ENCODE results near the gene MYO10.
"Not testable (repeated sequence)": the region's sequence is repeated elsewhere in the genome, so short reads cannot be mapped to it uniquely, and the experiment has no call there.

Gene MYO10

DNA sequence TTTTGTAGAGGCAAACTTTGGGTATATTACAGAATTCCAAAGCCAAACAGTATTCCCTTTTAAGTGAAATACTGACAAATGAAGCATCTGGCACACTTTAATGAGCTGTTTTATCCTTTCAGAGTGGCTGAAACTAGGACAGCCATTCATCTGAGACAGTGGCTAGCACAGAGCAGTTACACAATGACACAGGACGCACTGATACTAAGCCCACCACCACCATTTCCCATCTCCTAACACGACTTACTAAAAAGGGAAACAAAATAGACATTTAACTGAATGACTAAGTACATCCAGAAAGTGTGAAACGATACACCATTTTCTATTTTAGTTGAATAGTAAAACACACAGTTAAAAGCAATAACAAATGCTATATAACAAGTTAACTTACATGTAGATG is 198.9 kb downstream of the MYO10 start:
- no peak for DNase-seq

DNA sequence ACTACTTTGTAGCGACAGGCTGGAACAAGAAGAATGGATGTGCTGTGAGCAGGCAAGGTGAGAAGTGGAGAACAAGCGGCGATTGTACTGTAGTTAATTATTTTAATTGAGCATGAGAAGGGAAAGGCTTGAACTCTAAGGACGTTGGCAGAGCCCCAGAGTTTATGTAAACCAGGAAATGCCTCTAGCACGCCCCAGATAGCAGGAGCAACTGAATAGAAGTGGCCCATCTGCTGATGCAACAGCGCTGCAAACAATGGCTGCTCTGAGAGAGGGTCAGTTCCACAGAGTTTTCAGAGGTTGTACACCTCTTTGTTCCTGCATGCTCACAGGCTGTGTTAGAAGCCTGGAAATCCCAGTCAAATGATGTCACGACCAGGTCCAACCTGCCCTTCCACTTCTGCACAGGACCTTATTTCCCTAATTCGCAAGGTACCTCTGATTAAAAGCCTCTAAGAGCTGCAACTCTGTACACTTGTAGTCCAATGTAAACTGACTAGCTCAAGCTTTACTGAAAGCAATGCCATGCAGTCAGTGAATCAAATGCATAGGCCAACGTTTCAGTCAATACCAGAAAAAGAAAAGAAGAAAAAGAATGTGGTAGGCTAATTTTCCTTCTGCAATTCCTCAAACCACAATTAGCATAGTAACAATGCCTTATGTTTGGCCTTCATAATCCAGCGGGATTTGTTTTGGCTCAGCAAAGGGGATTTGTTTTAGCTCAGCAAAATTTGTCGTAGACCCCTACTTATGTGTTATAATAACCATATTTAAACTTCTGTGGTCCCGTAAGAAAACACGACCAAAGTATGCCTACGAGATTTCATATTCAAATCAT is 199.7 kb downstream of the MYO10 start:
- DNase-seq, result peak; percentile 96

DNA sequence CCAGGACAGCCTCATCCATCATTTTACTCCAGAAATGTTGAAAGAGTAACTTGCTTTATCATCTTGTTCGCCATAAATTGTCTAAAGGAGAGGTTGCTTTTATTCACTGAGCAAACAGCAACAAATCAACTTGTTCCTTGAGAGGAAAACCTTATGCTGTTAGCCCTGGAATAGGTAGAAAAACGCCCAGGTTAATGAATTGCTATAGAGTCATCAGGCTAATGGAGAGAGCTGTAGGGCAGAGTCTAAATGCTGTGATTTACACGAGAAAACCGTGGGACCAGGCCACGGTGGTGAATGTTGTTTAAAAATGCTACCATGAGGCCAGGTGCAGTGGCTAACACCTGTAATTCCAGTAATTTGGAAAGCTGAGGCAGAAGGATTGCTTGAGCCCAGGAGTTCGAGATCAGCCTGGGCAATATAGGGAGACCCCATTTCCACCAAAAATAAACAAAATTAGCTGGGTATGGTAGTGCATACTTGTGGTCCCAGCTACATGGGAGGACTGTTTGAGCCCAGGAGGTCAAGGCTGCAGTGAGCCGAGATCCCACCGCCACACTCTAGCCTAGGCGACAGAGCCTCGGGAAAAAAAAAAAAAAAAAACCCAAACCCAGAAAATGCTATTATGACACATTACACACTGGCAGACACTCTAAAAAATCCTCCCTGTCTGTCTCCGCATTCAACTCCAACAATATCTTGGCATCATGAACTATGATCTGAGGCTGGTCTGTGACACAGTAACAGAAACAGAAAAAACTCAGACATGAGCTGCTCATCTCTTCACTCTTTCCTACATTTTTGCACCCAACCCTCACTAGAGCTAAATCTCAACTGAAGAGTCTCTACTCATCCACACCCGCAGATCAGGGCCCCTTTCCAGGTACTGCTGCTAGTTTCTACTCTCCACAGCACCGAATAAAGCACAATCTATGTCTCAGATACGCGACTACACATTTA is 200.7 kb downstream of the MYO10 start:
- DNase-seq, result peak; percentile 63

DNA sequence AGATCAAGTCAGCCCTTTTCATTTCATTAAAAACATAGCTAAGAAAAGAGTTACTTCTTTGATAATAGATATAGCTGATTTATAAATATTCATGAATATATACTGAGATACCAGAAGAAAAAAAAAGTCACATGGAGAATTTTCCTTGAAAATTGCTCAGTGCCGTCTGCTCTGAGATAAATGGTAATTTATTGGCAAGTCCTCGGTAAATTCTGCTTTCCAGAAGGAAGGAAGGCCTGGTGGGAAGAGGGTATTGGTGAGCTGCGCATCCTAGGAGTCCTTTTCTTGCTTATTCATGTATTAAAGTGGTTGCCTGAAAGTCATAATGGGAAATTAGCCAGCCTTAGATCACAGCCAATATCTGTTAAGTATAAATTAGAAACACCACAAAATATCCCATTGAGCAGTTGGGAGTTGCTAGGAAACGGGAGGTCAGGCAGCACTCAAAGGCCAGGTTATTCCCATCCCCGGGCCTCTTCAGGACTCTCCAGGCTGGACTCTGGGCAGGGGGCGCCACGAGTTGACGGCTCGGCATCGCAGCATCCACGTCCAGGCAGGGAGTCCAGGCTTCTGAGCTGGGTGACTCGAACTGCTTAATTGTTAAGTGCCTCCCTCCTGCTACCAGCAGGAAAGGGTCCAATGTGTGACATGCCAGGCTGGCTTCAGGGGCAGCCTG is 202.6 kb downstream of the MYO10 start:
- no peak for DNase-seq

DNA sequence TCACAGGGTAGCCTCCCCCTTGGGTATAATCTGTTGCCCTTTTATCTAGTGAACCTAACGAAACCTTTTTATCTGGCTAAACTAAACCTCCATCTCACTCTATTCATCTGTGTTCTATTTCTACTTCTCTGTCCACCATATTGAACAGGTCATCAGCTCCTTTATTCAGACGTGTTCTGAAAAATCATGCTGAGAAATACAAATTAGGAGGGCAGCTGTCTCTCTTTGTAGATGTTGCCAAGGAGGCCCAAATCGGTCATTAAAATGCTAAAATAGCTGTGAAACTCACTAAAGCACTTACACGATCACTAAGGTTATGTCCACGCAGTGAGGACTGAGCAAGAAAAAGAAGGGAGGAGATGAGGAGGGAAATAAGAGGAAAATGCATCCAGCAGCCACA is 203.7 kb downstream of the MYO10 start:
- DNase-seq, result no peak

DNA sequence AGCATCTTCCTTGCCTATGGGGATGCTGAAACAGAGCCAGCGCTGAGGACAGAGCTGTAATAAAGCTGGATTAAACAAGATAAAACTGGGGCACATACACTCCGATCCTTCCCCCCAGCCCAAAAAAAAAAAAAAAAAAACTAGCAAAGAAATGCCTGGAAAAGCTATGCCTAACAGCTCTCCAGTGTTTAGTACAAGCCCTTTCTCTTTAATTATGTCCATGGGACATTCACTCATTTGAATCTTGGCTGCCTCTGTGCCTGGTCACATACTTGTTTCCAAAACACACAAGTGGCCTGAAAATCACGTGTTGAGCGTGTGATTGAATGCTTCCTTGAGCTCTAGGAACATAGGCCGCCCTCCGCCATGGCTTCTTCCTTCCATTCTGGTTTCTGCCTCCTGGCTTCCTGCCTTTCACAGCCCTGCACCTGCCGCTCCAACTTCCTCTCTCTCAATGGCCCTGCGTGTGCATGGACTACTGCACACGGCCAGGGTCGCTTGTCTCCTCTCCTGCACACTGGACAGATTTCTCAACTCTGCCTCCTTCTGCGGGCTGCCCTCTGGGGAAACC is 208.2 kb downstream of the MYO10 start:
- DNase-seq, result peak; percentile 94

DNA sequence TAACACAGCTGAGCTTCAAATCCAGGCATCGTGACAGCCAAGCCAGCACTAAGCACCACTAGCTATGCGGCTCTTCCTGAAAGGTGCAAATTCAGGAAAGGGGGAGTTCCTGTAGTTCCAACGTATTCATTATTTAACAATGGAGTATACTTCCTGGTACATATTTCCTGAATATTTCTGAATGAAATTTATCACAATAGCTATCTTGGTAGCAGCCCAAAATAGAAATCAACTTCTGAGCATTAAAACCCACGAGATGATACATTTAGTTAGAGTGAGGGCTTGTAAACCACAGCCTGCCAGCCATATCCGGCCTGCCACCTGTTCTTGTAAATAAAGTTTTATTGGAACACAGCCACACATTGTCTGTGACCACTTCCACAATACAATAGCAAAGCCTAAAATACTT is 209.5 kb downstream of the MYO10 start:
- DNase-seq, result peak; percentile 61

DNA sequence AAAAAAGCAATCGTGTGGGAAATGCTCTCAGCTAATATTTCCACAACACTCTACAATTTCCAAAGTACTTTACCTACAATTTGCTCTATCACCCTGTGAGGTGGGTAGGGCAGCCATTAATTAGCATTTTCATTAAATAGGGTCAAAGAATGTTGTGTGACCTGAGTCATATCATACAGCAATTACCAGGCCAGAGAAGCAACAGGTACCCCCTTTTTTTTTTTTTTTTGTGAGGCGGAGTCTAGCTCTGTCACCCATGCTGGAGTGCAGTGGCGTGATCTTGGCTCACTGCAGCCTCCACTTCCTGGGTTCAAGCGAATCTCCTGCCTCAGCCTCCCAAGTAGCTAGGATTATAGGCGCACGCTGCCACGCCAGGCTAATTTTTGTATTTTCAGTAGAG is 210.5 kb downstream of the MYO10 start:
- DNase-seq, result no peak

DNA sequence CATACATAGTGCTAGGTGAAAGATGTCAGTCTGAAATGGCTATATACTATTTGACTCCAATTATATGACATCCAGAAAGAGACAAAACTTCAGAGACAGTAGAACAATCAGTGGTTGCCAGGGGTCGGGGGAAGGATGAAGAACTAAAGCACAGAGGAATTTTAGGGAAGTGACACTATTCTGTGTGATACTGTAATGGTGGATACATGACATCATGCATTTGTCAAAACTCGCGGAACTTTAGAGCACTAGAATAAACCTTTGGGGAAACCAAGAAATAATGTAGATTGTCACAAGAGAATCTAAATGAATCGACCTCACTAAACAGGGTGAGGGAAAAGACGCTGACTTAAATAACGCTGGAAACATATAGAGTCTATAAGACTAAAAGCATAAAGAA is 212.3 kb downstream of the MYO10 start:
- no peak for DNase-seq

DNA sequence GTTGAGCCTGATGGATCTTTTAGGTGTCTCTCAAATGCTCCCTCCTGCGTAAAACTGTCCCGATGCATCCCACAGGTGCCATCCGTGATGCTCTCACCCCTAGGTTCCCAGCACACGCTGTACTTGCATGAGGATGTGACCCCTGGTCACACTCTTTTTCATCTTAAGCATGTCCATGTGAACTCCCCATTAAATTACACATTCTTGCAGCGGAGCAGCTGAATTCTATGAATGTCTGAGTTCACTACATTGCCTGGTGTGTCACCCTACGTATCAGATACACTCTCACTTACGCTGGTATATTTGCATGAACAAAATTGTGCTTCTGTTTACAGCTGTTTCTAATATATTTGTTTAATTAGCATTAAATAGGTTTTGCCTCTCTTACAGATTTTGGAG is 214.0 kb downstream of the MYO10 start:
- no peak for DNase-seq

DNA sequence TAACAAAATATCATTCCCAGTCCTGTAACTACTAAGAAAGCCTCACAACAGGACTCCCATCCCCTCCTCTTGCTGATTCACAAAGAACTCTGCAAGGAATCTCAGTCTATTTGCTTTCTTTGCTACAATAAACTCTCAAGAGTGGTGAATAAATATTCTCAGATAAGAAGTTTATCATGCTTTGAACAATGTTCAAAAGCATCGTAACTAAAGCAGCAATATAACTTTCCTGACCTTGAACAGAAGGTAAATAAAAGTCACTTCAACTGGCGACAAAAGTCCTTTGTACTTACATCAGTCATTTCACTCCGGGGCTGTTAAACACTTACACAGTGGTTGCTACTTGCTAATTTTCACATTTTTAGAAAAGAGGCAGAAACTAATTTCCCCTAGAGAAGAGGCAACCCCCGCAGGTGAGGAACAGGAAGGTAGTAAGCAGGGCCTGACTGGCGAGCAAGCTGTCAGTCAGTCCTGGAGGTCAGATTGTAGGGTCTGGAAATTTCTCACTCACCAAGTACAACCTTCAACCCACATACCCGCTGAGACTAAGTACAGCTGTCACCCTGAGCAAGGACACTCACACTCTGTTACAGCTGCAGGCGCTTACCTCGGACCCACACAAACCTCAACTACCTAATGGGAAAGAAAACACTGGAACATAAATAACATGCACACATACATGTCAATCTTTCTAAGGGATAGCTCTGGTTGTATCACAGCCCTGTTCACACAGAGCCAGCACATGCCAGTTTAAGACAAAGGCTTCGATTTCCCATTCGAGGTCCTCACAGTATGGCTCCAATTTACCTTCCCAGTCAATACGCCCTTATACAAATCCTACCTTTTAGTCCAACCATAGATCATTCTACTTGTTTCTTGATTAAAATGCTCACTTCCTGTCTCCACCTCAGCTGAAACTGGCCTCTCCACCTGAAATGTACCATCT is 214.7 kb downstream of the MYO10 start:
- DNase-seq, result peak; percentile 35

DNA sequence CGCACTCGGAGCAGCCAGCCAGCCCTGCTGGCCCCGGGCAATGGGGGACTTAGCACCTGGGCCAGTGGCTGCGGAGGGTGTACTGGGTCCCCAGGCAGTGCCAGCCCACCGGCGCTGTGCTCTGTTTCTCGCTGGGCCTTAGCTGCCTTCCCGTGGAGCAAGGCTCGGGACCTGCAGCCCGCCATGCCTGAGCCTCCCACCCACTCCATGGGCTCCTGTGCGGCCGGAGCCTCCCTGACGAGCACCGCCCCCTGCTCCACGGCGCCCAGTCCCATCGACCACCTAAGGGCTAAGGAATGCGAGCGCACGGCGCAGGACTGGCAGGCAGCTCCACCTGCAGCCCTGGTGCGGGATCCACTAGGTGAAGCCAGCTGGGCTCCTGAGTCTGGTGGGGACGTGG is 218.1 kb downstream of the MYO10 start:
- DNase-seq, result not testable (repeated sequence)

DNA sequence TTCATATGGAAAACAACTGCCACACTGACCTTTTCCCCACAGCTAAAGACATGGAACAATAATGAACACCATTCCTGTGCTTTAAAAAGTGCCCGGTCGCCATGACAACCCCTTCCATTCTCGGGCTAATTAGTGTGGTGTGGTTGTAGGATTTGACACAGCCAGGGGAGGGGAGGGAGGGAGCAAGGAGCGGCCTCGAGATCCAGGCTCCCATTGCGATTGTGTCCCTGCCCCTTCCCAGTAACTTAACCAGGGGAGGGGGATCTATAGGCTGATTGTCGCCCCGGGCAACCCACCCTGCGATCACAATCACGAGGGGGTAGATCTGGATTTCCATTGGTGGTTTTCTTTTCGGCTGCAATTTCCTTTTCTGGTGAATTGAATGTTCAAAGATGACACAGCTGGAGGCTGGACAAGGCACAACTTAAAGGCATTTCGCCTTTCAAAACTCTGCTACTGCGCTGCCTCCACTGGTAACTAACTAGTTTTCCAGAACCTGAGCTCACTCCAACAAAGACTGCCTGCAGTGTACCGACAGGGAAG is 222.6 kb downstream of the MYO10 start:
- no peak for DNase-seq

DNA sequence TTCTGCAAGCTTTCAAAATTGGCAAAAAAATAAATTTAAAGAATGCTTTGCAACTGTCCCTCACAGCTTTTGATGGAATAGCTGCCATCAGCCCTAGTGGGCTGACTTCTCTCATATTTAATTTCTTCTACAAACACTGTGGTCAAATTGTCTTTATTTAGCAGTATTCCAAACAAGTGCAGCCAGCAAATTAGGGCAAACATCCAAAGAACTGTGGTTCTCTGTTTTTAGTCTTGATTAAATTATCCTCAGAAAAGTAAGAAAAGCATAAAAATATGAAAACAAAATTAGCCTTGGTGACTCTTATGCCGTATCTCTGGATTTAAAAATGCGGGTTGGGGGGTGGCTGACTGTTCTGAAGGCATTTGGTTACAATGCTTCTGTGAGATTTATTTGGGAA is 223.5 kb downstream of the MYO10 start:
- DNase-seq, result no peak

DNA sequence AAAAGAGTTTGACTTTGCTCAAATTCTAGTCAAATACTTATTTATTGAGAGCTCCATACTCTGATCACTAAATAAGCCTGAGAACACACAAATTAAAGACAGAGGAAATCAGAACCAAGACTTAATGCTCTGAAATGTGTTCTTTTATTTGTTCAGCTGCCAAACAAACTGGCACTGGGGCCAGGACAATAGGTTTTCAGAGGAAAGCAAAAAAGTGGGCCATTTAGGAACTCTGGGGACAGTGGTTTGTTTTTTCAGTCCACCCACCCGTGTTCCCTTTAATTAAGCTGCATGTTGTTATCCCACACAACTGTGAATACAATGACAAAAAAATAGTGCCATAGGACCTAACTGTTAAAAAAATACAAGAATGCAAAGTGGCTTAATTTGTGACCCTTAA is 223.9 kb downstream of the MYO10 start:
- DNase-seq, result no peak

DNA sequence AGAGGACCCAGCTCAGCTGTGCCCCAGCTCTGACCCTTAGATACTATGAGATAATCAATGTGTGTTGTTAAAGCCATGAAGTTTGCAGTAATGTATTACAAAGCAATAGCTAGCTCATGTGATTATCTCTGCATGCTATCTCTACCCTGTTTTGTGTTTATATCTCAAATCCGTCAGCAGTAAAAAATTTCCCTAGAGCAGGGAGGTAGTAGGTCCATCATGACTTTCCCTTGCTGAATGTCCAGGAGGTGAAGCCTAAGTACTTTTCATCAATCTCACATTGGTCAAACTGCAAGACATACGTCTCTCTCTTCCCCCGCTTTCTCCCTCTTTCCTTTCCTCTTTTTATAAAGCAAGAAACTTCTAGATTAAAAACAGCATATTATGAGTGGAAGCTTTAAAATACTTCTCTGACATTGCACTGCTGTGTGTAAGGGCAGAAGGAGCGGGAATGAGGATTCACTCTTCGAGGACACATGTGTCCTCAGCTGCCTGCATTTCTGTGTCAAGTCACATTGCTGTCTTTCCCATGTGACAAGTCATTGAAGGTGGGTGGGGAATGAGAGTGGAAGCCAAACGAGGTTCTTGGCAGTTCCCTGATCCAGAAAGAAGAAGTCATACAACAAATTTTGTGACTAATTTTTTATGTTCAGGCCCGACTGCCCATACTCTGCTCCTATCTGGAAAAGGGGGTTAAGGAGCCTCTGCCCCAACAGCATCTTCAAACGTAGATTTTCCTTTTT is 226.2 kb downstream of the MYO10 start:
- no peak for DNase-seq

DNA sequence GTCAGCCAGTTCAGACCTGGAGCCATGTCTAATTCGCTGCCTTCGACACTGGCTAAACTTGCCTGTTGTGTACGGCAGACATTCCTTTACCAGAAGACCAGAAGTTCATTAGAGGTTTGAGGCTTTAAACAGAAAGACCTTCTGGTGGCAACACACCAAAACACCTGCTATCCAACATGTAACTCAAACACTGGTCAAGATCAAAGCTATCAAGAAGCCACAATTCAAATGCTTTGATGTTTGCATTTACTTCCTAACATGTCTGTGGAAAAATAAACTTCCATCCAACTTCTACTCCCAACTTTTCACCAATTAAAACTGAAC is 228.3 kb downstream of the MYO10 start:
- DNase-seq, result no peak

DNA sequence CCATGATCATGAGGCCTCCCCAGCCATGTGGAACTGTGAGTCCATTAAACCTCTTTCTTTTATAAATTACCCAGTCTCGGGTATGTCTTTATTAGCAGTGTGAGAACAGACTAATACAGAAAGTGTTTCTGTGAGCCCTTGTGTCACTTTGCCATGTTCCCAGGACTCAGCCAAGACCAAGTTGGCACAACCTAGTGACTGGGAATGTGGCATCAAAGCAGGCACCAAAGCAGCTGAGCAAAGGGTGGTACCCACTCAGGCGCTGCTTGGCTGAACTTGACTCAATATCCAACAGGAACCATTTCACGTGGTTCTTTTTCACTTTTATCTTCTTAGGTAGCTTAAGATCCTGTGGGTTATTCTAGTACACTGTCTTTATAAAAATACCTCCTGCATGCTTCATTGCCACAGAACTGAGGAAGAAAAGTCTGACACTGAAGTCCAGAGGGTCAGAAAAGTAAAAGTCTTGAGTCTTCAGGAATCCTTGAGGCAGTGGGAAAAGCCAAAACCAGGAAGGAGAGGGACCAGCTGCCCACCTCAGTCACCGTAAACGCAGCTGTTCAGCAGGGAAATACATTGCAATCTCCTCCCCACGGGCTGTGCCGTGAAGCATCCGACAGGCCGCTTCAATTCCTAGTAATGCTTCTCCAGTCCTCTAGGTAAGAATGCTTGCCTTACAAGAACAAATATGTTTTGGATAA is 228.8 kb downstream of the MYO10 start:
- no peak for DNase-seq

DNA sequence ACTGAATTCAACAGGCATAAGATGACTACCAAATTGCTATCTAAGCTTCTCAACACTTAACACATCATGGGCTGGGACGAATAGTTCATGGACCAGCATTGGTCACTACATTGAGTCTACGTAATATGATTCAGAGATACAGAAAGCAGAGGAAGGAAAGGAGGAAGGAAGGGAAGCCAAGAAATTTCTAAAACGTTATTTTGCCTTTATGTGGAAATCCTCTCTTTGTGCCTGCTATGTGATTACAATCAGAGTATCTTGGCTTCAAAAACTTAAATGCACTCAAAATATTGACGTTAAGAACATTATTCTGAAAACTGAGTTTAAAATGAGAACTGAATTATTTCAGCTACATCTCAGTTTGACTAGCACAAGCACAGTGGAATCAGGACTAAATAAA is 231.1 kb downstream of the MYO10 start:
- DNase-seq, result no peak

DNA sequence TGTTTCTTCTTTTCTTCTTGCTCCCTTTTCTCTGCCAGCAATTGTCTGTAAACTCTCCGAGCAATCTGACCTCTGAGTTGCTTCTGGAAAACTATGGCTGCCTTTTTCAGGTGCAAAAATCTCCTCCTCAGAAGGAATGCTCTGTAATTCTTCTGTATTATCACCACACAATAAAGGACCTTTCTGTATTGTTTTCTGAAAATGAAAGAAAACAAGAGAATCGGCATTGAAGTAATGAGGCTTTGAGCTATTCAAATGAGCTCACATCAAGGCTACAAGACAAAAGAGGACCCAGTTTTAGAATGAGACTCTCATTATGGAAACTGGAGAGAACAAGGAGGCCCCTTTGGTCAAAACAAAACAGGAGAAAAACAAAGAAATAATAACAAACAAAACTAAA is 233.1 kb downstream of the MYO10 start:
- DNase-seq, result no peak

All from NCI-H510A treated with DMSO at 0.1 percent for 48 hours (cell line).